ENCODE data around the gene HEPN1. TPM values are rescaled to one million over a fixed set of nuclear protein-coding genes. Genes with fewer than 3 reads are reported as not detected.

The HEPN1 gene
- total and polyA plus RNA-seq, 8 donors: 0.11 TPM; not detected in 7

DNA sequence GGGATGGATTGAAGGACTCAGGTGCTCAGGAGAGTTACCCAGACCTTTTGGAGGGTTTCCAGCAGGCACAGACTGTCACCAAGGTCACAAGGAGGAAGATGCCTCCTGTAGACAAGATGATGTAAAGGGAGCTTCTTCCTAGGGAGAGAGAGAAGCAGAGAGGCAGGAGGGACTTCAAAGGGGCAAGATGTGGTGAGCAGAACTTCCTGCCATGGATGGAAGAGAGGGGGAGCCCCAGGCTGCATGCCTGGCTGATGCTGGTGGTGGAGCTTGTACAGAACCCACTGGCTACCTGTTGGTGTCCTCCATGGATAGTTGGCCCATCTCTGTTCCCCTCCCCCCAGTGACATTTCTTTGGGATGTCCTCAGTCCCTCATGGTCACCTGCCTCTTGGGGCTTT, 4.2 kb downstream of the HEPN1 start:
- DNase-seq (no peak), FAIRE-seq (no peak), ATAC-seq (no peak)
- H3K27me3 ChIP-seq: peaks cover 0 to 4% (median 0%) of the 10 kb centered on the region in 4 donors
- no peaks in the 10 kb centered on the region for H3K36me3 ChIP-seq
- no peak overlapping the region for H3K4me3 ChIP-seq
- H3K27ac ChIP-seq: no peak overlapping the region
- H3K4me1 ChIP-seq: no peaks in the 10 kb centered on the region
- intact Hi-C loops (cut with DNase I): no loop called here
- TF ChIP-seq, protein P1, sequence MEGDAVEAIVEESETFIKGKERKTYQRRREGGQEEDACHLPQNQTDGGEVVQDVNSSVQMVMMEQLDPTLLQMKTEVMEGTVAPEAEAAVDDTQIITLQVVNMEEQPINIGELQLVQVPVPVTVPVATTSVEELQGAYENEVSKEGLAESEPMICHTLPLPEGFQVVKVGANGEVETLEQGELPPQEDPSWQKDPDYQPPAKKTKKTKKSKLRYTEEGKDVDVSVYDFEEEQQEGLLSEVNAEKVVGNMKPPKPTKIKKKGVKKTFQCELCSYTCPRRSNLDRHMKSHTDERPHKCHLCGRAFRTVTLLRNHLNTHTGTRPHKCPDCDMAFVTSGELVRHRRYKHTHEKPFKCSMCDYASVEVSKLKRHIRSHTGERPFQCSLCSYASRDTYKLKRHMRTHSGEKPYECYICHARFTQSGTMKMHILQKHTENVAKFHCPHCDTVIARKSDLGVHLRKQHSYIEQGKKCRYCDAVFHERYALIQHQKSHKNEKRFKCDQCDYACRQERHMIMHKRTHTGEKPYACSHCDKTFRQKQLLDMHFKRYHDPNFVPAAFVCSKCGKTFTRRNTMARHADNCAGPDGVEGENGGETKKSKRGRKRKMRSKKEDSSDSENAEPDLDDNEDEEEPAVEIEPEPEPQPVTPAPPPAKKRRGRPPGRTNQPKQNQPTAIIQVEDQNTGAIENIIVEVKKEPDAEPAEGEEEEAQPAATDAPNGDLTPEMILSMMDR (IDR thresholded peaks at IDR 0.05): no peak
- H3K9me3 ChIP-seq: no peaks in the 10 kb centered on the region

DNA sequence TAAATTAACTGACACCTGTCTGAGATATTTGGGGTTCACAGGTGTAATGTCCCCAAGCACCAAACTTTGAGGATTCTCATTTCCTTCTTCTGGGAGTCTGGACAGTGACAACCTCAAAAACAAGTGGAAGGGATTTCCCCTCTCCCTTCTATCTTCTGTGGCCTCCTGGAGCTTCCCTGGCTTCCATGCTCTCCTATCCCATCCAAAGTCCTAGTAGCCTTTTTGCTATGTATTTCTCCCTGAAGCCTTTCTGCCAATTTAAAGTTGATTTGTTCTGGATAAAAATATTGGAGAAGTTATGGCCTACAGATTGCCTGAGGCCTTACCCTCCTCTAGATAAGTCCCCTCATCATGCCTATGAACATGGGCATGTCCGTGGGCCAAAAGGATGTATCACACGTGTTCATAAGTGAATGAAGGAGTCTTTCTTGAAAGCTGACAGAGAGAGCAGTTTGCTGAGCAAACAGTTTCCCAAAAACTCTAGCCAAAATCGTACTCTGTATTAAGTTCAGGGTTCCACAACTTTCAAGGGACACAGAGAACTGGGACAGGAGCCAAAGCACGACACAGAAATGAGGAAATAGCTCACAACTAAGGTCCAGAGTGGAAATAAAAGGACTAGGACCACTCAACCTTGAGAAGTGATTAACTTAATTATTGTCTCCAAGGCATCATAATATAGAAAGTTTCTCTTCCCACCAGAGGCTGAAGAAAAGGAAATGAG, 10.1 kb downstream of the HEPN1 start:
- H3K9me3 ChIP-seq: no peaks in the 10 kb centered on the region
- TF ChIP-seq, protein P1 (IDR thresholded peaks at IDR 0.05): no peak
- H3K27me3 ChIP-seq: peaks cover 0 to 3% (median 0%) of the 10 kb centered on the region in 4 donors
- H3K4me3 ChIP-seq: no peak overlapping the region
- H3K27ac ChIP-seq: no peak overlapping the region
- no peaks in the 10 kb centered on the region for H3K36me3 ChIP-seq
- intact Hi-C loops (cut with DNase I): no loop called here
- no peak for ATAC-seq
- H3K4me1 ChIP-seq: no peaks in the 10 kb centered on the region
- no peak for DNase-seq
- FAIRE-seq: no peak
- 26 to 30% methylated on average over 4 of the region's 4 CpGs for WGBS, 2 donors

DNA sequence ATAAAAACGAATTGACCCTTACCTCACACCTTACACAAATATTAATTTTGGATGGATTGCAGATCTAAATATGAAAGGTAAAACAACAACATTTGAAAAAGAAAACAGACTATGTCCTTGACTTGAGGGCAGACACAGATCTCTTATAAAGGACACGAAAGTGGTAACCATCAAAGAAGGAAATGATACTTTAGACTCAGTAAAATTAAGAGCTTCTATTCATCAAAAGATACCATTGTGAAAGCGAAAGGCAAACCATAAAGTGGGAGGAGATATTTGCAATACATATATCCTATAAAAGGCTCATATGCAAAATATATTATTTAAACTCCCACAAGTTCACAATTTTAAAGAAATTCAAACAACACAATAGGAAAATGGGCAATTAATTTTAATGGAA, 11.7 kb downstream of the HEPN1 start:
- DNase-seq (no peak), ATAC-seq (no peak), FAIRE-seq (no peak)
- TF ChIP-seq, protein P1 (IDR thresholded peaks at IDR 0.05): no peak
- H3K4me1 ChIP-seq: no peaks in the 10 kb centered on the region
- peaks cover 0 to 3% (median 0%) of the 10 kb centered on the region in 4 donors for H3K27me3 ChIP-seq
- H3K36me3 ChIP-seq: no peaks in the 10 kb centered on the region
- H3K27ac ChIP-seq: no peak overlapping the region
- H3K9me3 ChIP-seq: no peaks in the 10 kb centered on the region
- intact Hi-C loops (cut with DNase I): no loop called here
- no peak overlapping the region for H3K4me3 ChIP-seq
- WGBS, 2 donors: 55 to 60% methylated on average over 3 of the region's 3 CpGs

GRCh38 chr11:124934862-124935547, 16.0 kb downstream of the HEPN1 start:
- H3K27me3 ChIP-seq: peaks cover 0 to 3% (median 0%) of the 10 kb centered on the region in 4 donors
- no peak overlapping the region for H3K27ac ChIP-seq
- H3K4me3 ChIP-seq: no peak overlapping the region
- ATAC-seq: peak in 1 of 4 donors; percentile 29
- 53 to 67% methylated on average over 4 of the region's 4 CpGs for WGBS, 2 donors
- no peak for DNase-seq
- H3K4me1 ChIP-seq: no peaks in the 10 kb centered on the region
- FAIRE-seq: no peak
- H3K9me3 ChIP-seq: no peaks in the 10 kb centered on the region
- TF ChIP-seq, protein P1 (IDR thresholded peaks at IDR 0.05): no peak
- H3K36me3 ChIP-seq: no peaks in the 10 kb centered on the region
- intact Hi-C loops (cut with DNase I): no loop called here

All from pancreas (tissue), 10 donors.